Activated T-helper 2 cell treated with anti-CD3 and anti-CD28 coated beads, Interferon-gamma antibody, Interleukin-2, Interleukin-4, amounts not matched to agents 10 μg/mL and 5 μg/mL and 100 μg/mL, durations not matched to agents 14 hours and 24 hours and 36 hours (primary cell): Measurements from ENCODE around the gene CENPX. TPM values are rescaled to one million over a fixed set of nuclear protein-coding genes. Genes with fewer than 3 reads are reported as not detected.

Source experiments
- DNase-seq: peaks from one replicate; pipeline ENCODE4 v3.0.0; 2021; ENCODE audit warnings: low spot score
- H3K27ac Mint-ChIP-seq: one replicate; pipeline ENCODE4 v1.8.0; 2021; ENCODE audit warnings: mixed read lengths
- H3K27me3 Mint-ChIP-seq: one replicate; pipeline ENCODE4 v1.8.0; 2021; ENCODE audit warnings: low read depth, mixed read lengths
- H3K36me3 Mint-ChIP-seq: one replicate; pipeline ENCODE4 v1.8.0; 2021; ENCODE audit warnings: low read depth, mixed read lengths
- H3K4me1 Mint-ChIP-seq: one replicate; pipeline ENCODE4 v1.8.0; 2021; ENCODE audit warnings: low read depth, mixed read lengths
- H3K4me3 Mint-ChIP-seq: one replicate; pipeline ENCODE4 v1.8.0; 2021; ENCODE audit warnings: low read depth, mild to moderate bottlenecking, moderate library complexity, mixed read lengths
- H3K9me3 Mint-ChIP-seq: one replicate; pipeline ENCODE4 v1.8.0; 2021; ENCODE audit warnings: mixed read lengths
- intact Hi-C: fragments of 100-400 bp; cut with micrococcal nuclease; formaldehyde crosslinking; loops from one replicate; pipeline ENCODE4 v1.15.1; 2023
- total RNA-seq: library from RNA; stranded (reverse); gene quantifications from 2 replicates; pipeline ENCODE4 v1.2.3, GENCODE V29; 2022

The CENPX gene
- total RNA-seq, 1 donor from 2014 or later: 88.3 TPM

DNA sequence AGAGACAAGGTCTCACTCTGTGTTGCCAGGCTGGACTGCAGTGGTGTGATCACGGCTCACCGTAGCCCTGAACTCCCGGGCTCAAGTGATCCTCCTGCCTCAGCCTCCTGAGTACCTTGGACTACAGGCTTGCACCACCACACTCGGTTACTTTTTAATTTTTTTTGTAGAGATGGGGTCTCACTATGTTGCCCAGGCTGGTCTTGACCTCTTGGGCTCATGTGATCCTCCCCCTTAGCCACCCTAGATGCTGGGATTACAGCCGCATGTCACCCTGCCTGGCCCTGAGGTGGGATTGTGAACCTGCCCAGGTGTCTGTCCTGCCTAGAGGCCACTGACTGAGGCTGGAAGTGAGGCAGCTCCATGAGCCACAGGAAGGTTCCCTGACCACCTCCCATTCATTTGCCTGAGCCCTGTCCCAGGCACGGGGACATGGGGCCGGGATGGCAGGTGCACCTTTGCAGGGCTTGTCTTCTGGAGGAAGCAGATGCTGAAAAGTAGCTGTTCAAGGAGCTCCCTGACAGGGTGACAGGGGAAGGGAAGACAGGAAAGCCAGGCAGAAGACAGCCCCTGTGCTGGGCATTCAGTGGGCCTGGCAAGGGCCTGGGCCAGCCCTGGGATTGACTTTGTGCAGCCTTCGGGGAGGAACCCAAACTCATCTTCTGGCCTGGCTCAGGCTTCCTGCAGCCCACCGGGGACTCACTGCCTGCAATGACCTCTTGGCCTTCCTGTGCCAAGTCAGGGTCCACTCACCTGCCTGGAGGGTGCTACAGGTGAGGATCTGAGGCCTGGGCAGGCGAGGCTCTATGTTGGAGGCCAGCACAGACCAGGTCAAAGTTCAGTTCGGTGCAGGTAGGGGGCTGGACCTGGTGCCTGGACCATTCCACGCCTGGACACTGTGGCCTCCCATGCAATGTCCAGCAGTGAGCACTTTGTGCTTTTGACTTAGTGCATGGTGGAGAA, 53.5 kb downstream of the CENPX start:
- Mint-ChIP-seq H3K27ac (no peak overlapping the region), H3K27me3 (peaks cover 11% of the 10 kb centered on the region), H3K4me1 (peaks cover 3% of the 10 kb centered on the region), H3K36me3 (no peaks in the 10 kb centered on the region), H3K4me3 (no peak overlapping the region), H3K9me3 (peaks cover 4% of the 10 kb centered on the region)
- DNase-seq: no peak
- intact Hi-C loops: loop anchor here (1.0 kb wide), 1 partner anchor 8 kb away; the partner anchor contains the start of gene ASPSCR1

Other genes with a start within 250 kb of the CENPX start
- gene GCGR, start 218.7 kb downstream of the CENPX start, total RNA-seq: not detected in 2 replicates
- 42.5 and 42.9 TPM in 2 replicates for gene MCRIP1, start 189.6 kb downstream of the CENPX start, total RNA-seq
- not detected in 2 replicates for gene PPP1R27, start 187.8 kb downstream of the CENPX start, total RNA-seq
- gene P4HB, start 162.3 kb downstream of the CENPX start, total RNA-seq: 545 and 603 TPM in 2 replicates
- gene ARHGDIA, start 151.5 kb downstream of the CENPX start, total RNA-seq: 713 and 715 TPM in 2 replicates
- 237 and 240 TPM in 2 replicates for gene ALYREF, start 131.3 kb downstream of the CENPX start, total RNA-seq
- gene ANAPC11, start 131.2 kb downstream of the CENPX start, total RNA-seq: 108 and 119 TPM in 2 replicates
- 0.28 and 0.39 TPM in 2 replicates for gene NPB, start 120.6 kb downstream of the CENPX start, total RNA-seq
- gene PCYT2, start 111.5 kb downstream of the CENPX start, total RNA-seq: 51.5 and 51.7 TPM in 2 replicates
- 50.2 and 55.7 TPM in 2 replicates for gene SIRT7, start 104.7 kb downstream of the CENPX start, total RNA-seq
- 30.3 and 31.8 TPM in 2 replicates for gene MAFG, start 95.1 kb downstream of the CENPX start, total RNA-seq
- gene PYCR1, start 85.6 kb downstream of the CENPX start, total RNA-seq: 99.9 and 105 TPM in 2 replicates
- not detected in 2 replicates for gene MYADML2, start 75.6 kb downstream of the CENPX start, total RNA-seq
- gene NOTUM, start 61.7 kb downstream of the CENPX start, total RNA-seq: 1.2 and 2.2 TPM in 2 replicates
- 32.9 and 33.8 TPM in 2 replicates for gene ASPSCR1, start 45.2 kb downstream of the CENPX start, total RNA-seq
- gene LRRC45, start 427 bp upstream of the CENPX start, total RNA-seq: 32.3 and 33.4 TPM in 2 replicates
- 15.4 and 18.4 TPM in 2 replicates for gene RAC3, start 8.8 kb upstream of the CENPX start, total RNA-seq
- 138 and 145 TPM in 2 replicates for gene DCXR, start 14.8 kb upstream of the CENPX start, total RNA-seq
- 21.8 and 21.9 TPM in 2 replicates for gene RFNG, start 28.9 kb upstream of the CENPX start, total RNA-seq
- 103 TPM in 2 replicates for gene GPS1, start 29.0 kb upstream of the CENPX start, total RNA-seq
- gene DUS1L, start 42.9 kb upstream of the CENPX start, total RNA-seq: 154 and 179 TPM in 2 replicates
- 387 and 409 TPM in 2 replicates for gene FASN, start 75.4 kb upstream of the CENPX start, total RNA-seq
- 51.7 and 53.1 TPM in 2 replicates for gene CCDC57, start 190.0 kb upstream of the CENPX start, total RNA-seq
- gene SLC16A3, start 206.2 kb upstream of the CENPX start, total RNA-seq: 187 and 200 TPM in 2 replicates